AG09319 (cell line): ENCODE data around the gene TAB2.

Source experiments
- DNase-seq: peaks from one replicate; pipeline ENCODE4 v3.0.0-alpha.2; 2010; ENCODE audit warnings: low read depth; ENCODE audit errors: extremely low read depth
- CTCF ChIP-seq: IDR thresholded peaks from 2 replicates; pipeline ENCODE4 v1.5.1; 2011; ENCODE audit warnings: low read depth, mild to moderate bottlenecking, inconsistent platforms, low read length, moderate library complexity

TAB2 gene

GRCh38 chr6:149425224-149425623, 107.7 kb downstream of the TAB2 start:
- no peak for DNase-seq
- no peak for TF ChIP-seq CTCF

GRCh38 chr6:149425754-149426153, 108.2 kb downstream of the TAB2 start:
- no peak for TF ChIP-seq CTCF
- no peak for DNase-seq

GRCh38 chr6:149428606-149429005, 111.1 kb downstream of the TAB2 start:
- DNase-seq = no peak
- no peak for TF ChIP-seq CTCF

GRCh38 chr6:149429427-149430360, 112.2 kb downstream of the TAB2 start:
- no peak for TF ChIP-seq CTCF
- DNase-seq = no peak

GRCh38 chr6:149431905-149432775, 114.6 kb downstream of the TAB2 start:
- TF ChIP-seq CTCF = peak; percentile 92

GRCh38 chr6:149433405-149433804, 115.9 kb downstream of the TAB2 start:
- TF ChIP-seq CTCF = no peak
- no peak for DNase-seq

More at GRCh38 chr6:149431905-149432775, 114.6 kb downstream of the TAB2 start:
- DNase-seq = peak; percentile 51

GRCh38 chr6:149433881-149434280, 116.4 kb downstream of the TAB2 start:
- no peak for DNase-seq
- no peak for TF ChIP-seq CTCF
